Measurements from ENCODE around the gene TSPOAP1. TPM values are rescaled to one million over a fixed set of nuclear protein-coding genes. Genes with fewer than 3 reads are reported as not detected.

Gene TSPOAP1
- polyA plus RNA-seq, 1 of the 3 experiments (the other 2 are of a cell fraction) = 0.79 TPM

- WGBS (ENCODE audit: low lambda C conversion rate) = 74% methylated on average over 3 of the region's 4 CpGs
- no peaks in the 10 kb centered on the region for H3K36me3 ChIP-seq (replicated peaks in 1 of 2; ENCODE audit: control insufficient read depth in 1 of 2, insufficient read depth in 2 of 2, low read length in 1 of 2)
- H3F3A ChIP-seq (replicated peaks; ENCODE audit: insufficient read depth) = no peaks in the 10 kb centered on the region
- no peaks in the 10 kb centered on the region for H4K20me1 ChIP-seq (ENCODE audit: insufficient read depth)
- H3K27ac ChIP-seq (ENCODE audit: low read depth in 2 of 2, low read length in 1 of 2) = peak overlapping the region in 1 of 2 experiments; percentile 40; a peak in 1 of 4 replicates
- H3K4me2 ChIP-seq = no peak overlapping the region
- DNase-seq = peak; percentile 78
- H3K9me2 ChIP-seq = no peaks in the 10 kb centered on the region
- H3K9me3 ChIP-seq = no peaks in the 10 kb centered on the region
- H2AFZ ChIP-seq (ENCODE audit: low read depth) = no peak overlapping the region
- ChIA-PET CTCF (interaction anchor here (2.7 to 4.2 kb wide), 2 partner anchors 18 to 19 kb away, joined by 14 read pairs; no protein-coding TSS in a partner anchor), POLR2A (interaction anchor here (0.9 to 4.1 kb wide), 3 partner anchors 8 to 16 kb away, joined by 4 to 21 read pairs (median 4); partner anchors contain the start of genes SUPT4H1 and TSPOAP1)
- H3K4me3 ChIP-seq (ENCODE audit: low read depth in 2 of 2, low read length in 1 of 2) = no peak overlapping the region
- H3K9ac ChIP-seq = no peak overlapping the region
- H3K4me1 ChIP-seq (ENCODE audit: control insufficient read depth in 1 of 2, insufficient read depth in 2 of 2, low read depth in 1 of 2, low read length in 1 of 2) = peaks cover 0 to 34% of the 10 kb centered on the region in 2 experiments; a peak in 1 of 4 replicates
- H3K27me3 ChIP-seq (ENCODE audit: insufficient read depth) = no peaks in the 10 kb centered on the region
- H3K79me2 ChIP-seq (ENCODE audit: insufficient read depth) = no peaks in the 10 kb centered on the region
- TF ChIP-seq, protein P1, sequence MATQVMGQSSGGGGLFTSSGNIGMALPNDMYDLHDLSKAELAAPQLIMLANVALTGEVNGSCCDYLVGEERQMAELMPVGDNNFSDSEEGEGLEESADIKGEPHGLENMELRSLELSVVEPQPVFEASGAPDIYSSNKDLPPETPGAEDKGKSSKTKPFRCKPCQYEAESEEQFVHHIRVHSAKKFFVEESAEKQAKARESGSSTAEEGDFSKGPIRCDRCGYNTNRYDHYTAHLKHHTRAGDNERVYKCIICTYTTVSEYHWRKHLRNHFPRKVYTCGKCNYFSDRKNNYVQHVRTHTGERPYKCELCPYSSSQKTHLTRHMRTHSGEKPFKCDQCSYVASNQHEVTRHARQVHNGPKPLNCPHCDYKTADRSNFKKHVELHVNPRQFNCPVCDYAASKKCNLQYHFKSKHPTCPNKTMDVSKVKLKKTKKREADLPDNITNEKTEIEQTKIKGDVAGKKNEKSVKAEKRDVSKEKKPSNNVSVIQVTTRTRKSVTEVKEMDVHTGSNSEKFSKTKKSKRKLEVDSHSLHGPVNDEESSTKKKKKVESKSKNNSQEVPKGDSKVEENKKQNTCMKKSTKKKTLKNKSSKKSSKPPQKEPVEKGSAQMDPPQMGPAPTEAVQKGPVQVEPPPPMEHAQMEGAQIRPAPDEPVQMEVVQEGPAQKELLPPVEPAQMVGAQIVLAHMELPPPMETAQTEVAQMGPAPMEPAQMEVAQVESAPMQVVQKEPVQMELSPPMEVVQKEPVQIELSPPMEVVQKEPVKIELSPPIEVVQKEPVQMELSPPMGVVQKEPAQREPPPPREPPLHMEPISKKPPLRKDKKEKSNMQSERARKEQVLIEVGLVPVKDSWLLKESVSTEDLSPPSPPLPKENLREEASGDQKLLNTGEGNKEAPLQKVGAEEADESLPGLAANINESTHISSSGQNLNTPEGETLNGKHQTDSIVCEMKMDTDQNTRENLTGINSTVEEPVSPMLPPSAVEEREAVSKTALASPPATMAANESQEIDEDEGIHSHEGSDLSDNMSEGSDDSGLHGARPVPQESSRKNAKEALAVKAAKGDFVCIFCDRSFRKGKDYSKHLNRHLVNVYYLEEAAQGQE (IDR thresholded peaks at IDR 0.05; ENCODE audit: low read depth, low read length) = no peak
- peak; percentile 72 for TF ChIP-seq GATA2 (CRISPR knock-in tag; IDR thresholded peaks at IDR 0.05)
Measured at GRCh38 chr17:58335779-58336455, 7.3 kb upstream of the TSPOAP1 start.

DNA sequence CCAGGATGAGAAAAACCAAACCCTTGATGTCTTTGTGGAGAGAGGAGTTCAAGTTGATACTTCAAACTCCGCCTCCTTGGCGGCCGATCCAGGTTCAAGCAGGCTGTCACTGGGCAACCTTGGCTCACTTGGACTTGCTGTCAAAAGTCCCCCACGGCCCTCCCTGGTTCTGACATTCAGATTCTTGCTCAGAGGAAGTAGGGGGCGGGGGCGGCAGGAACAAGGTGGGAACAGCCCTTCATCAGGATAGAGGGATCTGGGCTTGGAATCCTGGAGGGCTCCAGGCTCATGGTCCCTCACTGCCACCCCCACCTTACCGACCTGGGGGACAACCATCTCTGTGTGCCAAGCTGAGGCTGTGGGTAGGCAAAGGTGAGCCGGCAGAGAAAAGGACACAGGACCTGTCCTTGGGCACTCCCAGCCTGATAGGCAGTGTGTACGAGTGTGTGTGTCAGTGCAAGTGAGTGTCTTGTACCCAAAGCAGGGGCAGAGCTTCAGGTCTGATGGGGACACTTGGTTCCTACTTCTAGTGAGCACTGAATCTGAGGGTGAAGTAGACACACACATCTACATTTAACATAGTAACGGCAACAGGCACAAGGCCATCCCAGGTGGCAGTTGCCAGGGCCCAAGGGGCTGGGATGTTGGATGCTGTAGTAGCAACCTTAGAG lies 6.6 kb upstream of the TSPOAP1 start:
- Histone ChIP-seq H3K4me1 (ENCODE audit: control insufficient read depth in 1 of 2, insufficient read depth in 2 of 2, low read depth in 1 of 2, low read length in 1 of 2) (peaks cover 0 to 34% of the 10 kb centered on the region in 2 experiments; a peak in 1 of 4 replicates), H3K4me3 (ENCODE audit: low read depth in 2 of 2, low read length in 1 of 2) (no peak overlapping the region), H3K27ac (ENCODE audit: low read depth in 2 of 2, low read length in 1 of 2) (peak overlapping the region in 1 of 2 experiments; percentile 40; a peak in 1 of 4 replicates), H3K79me2 (ENCODE audit: insufficient read depth) (no peaks in the 10 kb centered on the region), H3K9me2 (no peaks in the 10 kb centered on the region), H4K20me1 (ENCODE audit: insufficient read depth) (no peaks in the 10 kb centered on the region), H3K36me3 (replicated peaks in 1 of 2; ENCODE audit: control insufficient read depth in 1 of 2, insufficient read depth in 2 of 2, low read length in 1 of 2) (no peaks in the 10 kb centered on the region), H2AFZ (ENCODE audit: low read depth) (no peak overlapping the region), H3K9me3 (no peaks in the 10 kb centered on the region), H3F3A (replicated peaks; ENCODE audit: insufficient read depth) (no peaks in the 10 kb centered on the region), H3K9ac (no peak overlapping the region), H3K27me3 (ENCODE audit: insufficient read depth) (no peaks in the 10 kb centered on the region), H3K4me2 (no peak overlapping the region)
- WGBS (ENCODE audit: low lambda C conversion rate) = 80% methylated on average over 10 of the region's 10 CpGs
- CTCF ChIA-PET = interaction anchor here (4.2 kb wide), 1 partner anchor 18 kb away, joined by 14 read pairs; no protein-coding TSS in a partner anchor
- DNase-seq = no peak
- POLR2A ChIA-PET = interaction anchor here (0.9 to 4.1 kb wide), 2 partner anchors 10 to 16 kb away, joined by 4 to 21 read pairs; partner anchors contain the start of gene SUPT4H1
- no peak for TF ChIP-seq POLR2AphosphoS5 (IDR thresholded peaks at IDR 0.05; ENCODE audit: low read depth, low read length)
- TF ChIP-seq RAD21 (IDR thresholded peaks at IDR 0.05; ENCODE audit: low read length) = no peak
- no peak for TF ChIP-seq RXRA (IDR thresholded peaks at IDR 0.05; ENCODE audit: borderline replicate concordance, low read depth)
- no peak for TF ChIP-seq CHD2 (IDR thresholded peaks at IDR 0.05; ENCODE audit: low read length, partially characterized antibody)
- TF ChIP-seq ELF1 (IDR thresholded peaks at IDR 0.05) = no peak
- no peak for TF ChIP-seq GABPA (IDR thresholded peaks at IDR 0.05; ENCODE audit: low read depth)
- TF ChIP-seq GATA2 (CRISPR knock-in tag; IDR thresholded peaks at IDR 0.05) = no peak
- TF ChIP-seq IRF3 (IDR thresholded peaks at IDR 0.05; ENCODE audit: low read depth, low read length) = no peak

Measured in SK-N-SH (cell line).